HG02588 (cell line): Measurements from ENCODE around the gene PLAC1.

Experiments
- ATAC-seq: cut with Tn5 transposase; IDR thresholded peaks from one replicate; pipeline ENCODE4 v1.9.1; 2021; ENCODE audit warnings: mild to moderate bottlenecking, moderate library complexity; ENCODE audit not compliant: unreplicated experiment

The PLAC1 gene

GRCh38 chrX:134631426-134632346, 26.6 kb downstream of the PLAC1 start:
- ATAC-seq: peak; percentile 53

- ATAC-seq: no peak
Measured at GRCh38 chrX:134628663-134629062, 29.6 kb downstream of the PLAC1 start.

GRCh38 chrX:134626434-134626833, 31.8 kb downstream of the PLAC1 start:
- ATAC-seq: no peak

- no peak for ATAC-seq
Measured at GRCh38 chrX:134625315-134625718, 33.0 kb downstream of the PLAC1 start.

GRCh38 chrX:134624046-134624430, 34.2 kb downstream of the PLAC1 start:
- no peak for ATAC-seq

- no peak for ATAC-seq
Measured at GRCh38 chrX:134623293-134624045, 34.8 kb downstream of the PLAC1 start.

GRCh38 chrX:134622813-134623185, 35.5 kb downstream of the PLAC1 start:
- ATAC-seq: no peak

- peak; percentile 91 for ATAC-seq
Measured at GRCh38 chrX:134622056-134622812, 36.0 kb downstream of the PLAC1 start.

GRCh38 chrX:134619838-134620237, 38.4 kb downstream of the PLAC1 start:
- ATAC-seq: no peak

- no peak for ATAC-seq
Measured at GRCh38 chrX:134613396-134613795, 44.9 kb downstream of the PLAC1 start.

- no peak for ATAC-seq
Measured at GRCh38 chrX:134608153-134608552, 50.1 kb downstream of the PLAC1 start.

- ATAC-seq: no peak
Measured at GRCh38 chrX:134607523-134607922, 50.7 kb downstream of the PLAC1 start.

- no peak for ATAC-seq
Measured at GRCh38 chrX:134604701-134605311, 53.5 kb downstream of the PLAC1 start.

- no peak for ATAC-seq
Measured at GRCh38 chrX:134603806-134604700, 54.2 kb downstream of the PLAC1 start.

- no peak for ATAC-seq
Measured at GRCh38 chrX:134602410-134602809, 55.9 kb downstream of the PLAC1 start.

GRCh38 chrX:134601240-134601765, 57.0 kb downstream of the PLAC1 start:
- no peak for ATAC-seq

- no peak for ATAC-seq
Measured at GRCh38 chrX:134600714-134601113, 57.6 kb downstream of the PLAC1 start.

- ATAC-seq: no peak
Measured at GRCh38 chrX:134599184-134599914, 58.9 kb downstream of the PLAC1 start.

- ATAC-seq: no peak
Measured at GRCh38 chrX:134592303-134592702, 66.0 kb downstream of the PLAC1 start.
